Testis (tissue), 3 donors: ENCODE results near the gene FHIT. TPM values are rescaled to one million over a fixed set of nuclear protein-coding genes. Genes with fewer than 3 reads are reported as not detected.

Source experiments
- DNase-seq: peaks from one replicate; pipeline ENCODE4 v3.0.0-alpha.2; 2019
- H3K27ac ChIP-seq, 2 donors: fragments of 200-600 bp; sonication (generic); one replicate each; pipeline ENCODE4 v1.5.1; 2019
- H3K27me3 ChIP-seq: fragments of 200-600 bp; sonication (generic); one replicate; pipeline ENCODE4 v1.5.1; 2019
- H3K36me3 ChIP-seq: fragments of 200-600 bp; sonication (generic); one replicate; pipeline ENCODE4 v1.5.1; 2017; ENCODE audit warnings: low read depth; ENCODE audit errors: missing control alignments
- H3K4me1 ChIP-seq: fragments of 200-600 bp; sonication (generic); one replicate; pipeline ENCODE4 v1.5.1; 2019
- H3K4me3 ChIP-seq, 2 donors: fragments of 200-600 bp; sonication (generic); one replicate each; pipeline ENCODE4 v1.5.1; 2017 to 2019
- H3K9me3 ChIP-seq: fragments of 200-600 bp; sonication (generic); one replicate; pipeline ENCODE4 v1.5.1; 2017
- CTCF ChIP-seq, 3 experiments: fragments of 450-650 bp in 2 of 3; fragments of 200-600 bp in 1 of 3; sonication (generic) in 1 of 3; IDR thresholded peaks; one replicate each; pipeline ENCODE4 v1.5.1; 2016 to 2019; ENCODE audit warnings: antibody characterized with exemption in 3 of 3, mild to moderate bottlenecking in 2 of 3, moderate library complexity in 1 of 3
- POLR2A ChIP-seq: fragments of 450-650 bp; IDR thresholded peaks from one replicate; pipeline ENCODE4 v1.6.1; 2017; ENCODE audit warnings: antibody characterized with exemption, mild to moderate bottlenecking, moderate library complexity
- WGBS, 2 donors: methylation state at CpG; one replicate each; pipeline ENCODE4 v1.1.5; 2018; 5-methylcytosine and 5-hydroxymethylcytosine counted together
- intact Hi-C: fragments of 100-400 bp; cut with DNase I; formaldehyde crosslinking; loops from one replicate; pipeline ENCODE4 v1.15.1; 2023; ENCODE audit warnings: low total_unique reads
- polyA plus RNA-seq: library from polyadenylated mRNA; stranded (reverse); fragments of 350-450 nt; fragmentation: Illumina TruSeq; extraction: RNeasy Lipid Tissue Mini Kit (QIAGEN cat#74804); gene quantifications from one replicate; pipeline ENCODE4 v1.2.3, GENCODE V29; 2014; ENCODE audit warnings: low read depth, low replicate concordance; ENCODE audit not compliant: insufficient read depth
- total RNA-seq, 2 donors: library from RNA; depleted of rRNA; stranded (reverse); fragments of >200 nt; gene quantifications; one replicate each; pipeline ENCODE4 v1.2.3, GENCODE V29; 2016

The FHIT gene
- total and polyA plus RNA-seq, 3 donors from 2014 or later = 10.1 to 29.6 (median 15.5) TPM

GRCh38 chr3:61114316-61114953 is 136.8 kb downstream of the FHIT start:
- H3K4me3 ChIP-seq = no peak overlapping the region
- no peaks in the 10 kb centered on the region for H3K27me3 ChIP-seq
- no peaks in the 10 kb centered on the region for H3K36me3 ChIP-seq
- H3K9me3 ChIP-seq = no peaks in the 10 kb centered on the region
- TF ChIP-seq POLR2A (no peak), CTCF (IDR thresholded peaks at IDR 0.05) (no peak)
- intact Hi-C loops = no loop called here
- no peak overlapping the region for H3K27ac ChIP-seq
- DNase-seq = no peak
- 87 to 92% methylated on average over 4 of the region's 4 CpGs for WGBS, 2 donors
- H3K4me1 ChIP-seq = no peaks in the 10 kb centered on the region

GRCh38 chr3:61111825-61112224 is 139.4 kb downstream of the FHIT start:
- Histone ChIP-seq H3K4me1 (no peaks in the 10 kb centered on the region), H3K36me3 (no peaks in the 10 kb centered on the region), H3K9me3 (no peaks in the 10 kb centered on the region), H3K27me3 (no peaks in the 10 kb centered on the region), H3K27ac (no peak overlapping the region), H3K4me3 (no peak overlapping the region)
- no peak for DNase-seq
- no peak for TF ChIP-seq POLR2A
- no peak for TF ChIP-seq CTCF (IDR thresholded peaks at IDR 0.05)
- intact Hi-C loops = no loop called here
- 89 to 97% methylated on average over 4 of the region's 4 CpGs for WGBS, 2 donors

- WGBS, 2 donors = 89 to 100% methylated on average over 2 of the region's 2 CpGs
Observed at GRCh38 chr3:61110576-61110975, 140.7 kb downstream of the FHIT start.

GRCh38 chr3:61108247-61109019 is 142.8 kb downstream of the FHIT start:
- no peak for DNase-seq
- Histone ChIP-seq H3K4me1 (no peaks in the 10 kb centered on the region), H3K36me3 (no peaks in the 10 kb centered on the region), H3K27me3 (no peaks in the 10 kb centered on the region), H3K9me3 (no peaks in the 10 kb centered on the region), H3K27ac (no peak overlapping the region), H3K4me3 (no peak overlapping the region)
- 0 to 3% methylated on average over 1 of the region's 1 CpG for WGBS, 2 donors
- intact Hi-C loops = no loop called here
- TF ChIP-seq POLR2A (no peak), CTCF (IDR thresholded peaks at IDR 0.05) (no peak)

More at GRCh38 chr3:61110576-61110975, 140.7 kb downstream of the FHIT start:
- DNase-seq = no peak
- no peak overlapping the region for H3K4me3 ChIP-seq
- no peaks in the 10 kb centered on the region for H3K27me3 ChIP-seq
- H3K4me1 ChIP-seq = no peaks in the 10 kb centered on the region
- no peaks in the 10 kb centered on the region for H3K9me3 ChIP-seq
- no peaks in the 10 kb centered on the region for H3K36me3 ChIP-seq
- no peak overlapping the region for H3K27ac ChIP-seq
- intact Hi-C loops = no loop called here
- no peak for TF ChIP-seq CTCF (IDR thresholded peaks at IDR 0.05)
- TF ChIP-seq POLR2A = no peak
